ENCODE data around the gene TBC1D7. TPM values are rescaled to one million over a fixed set of nuclear protein-coding genes. Genes with fewer than 3 reads are reported as not detected.

TBC1D7 gene
- total RNA-seq, 1 experiment from 2014 or later: 13.7 TPM

- no peaks in the 10 kb centered on the region for H3K9me3 ChIP-seq (ENCODE audit: control insufficient read depth in 1 of 2, insufficient read depth in 1 of 2, low read depth in 1 of 2, low read length in 2 of 2)
- no peak overlapping the region for H3K4me2 ChIP-seq (ENCODE audit: low read length)
- no peak for TF ChIP-seq TCF7L2 (IDR thresholded peaks at IDR 0.05; ENCODE audit: borderline replicate concordance, extremely low read depth, insufficient read depth, insufficient read length)
- TF ChIP-seq RAD21 (IDR thresholded peaks at IDR 0.05; ENCODE audit: low read depth): no peak
- no peak for TF ChIP-seq FOSL1 (IDR thresholded peaks at IDR 0.05; ENCODE audit: low read depth)
- TF ChIP-seq ATF3 (IDR thresholded peaks at IDR 0.05): no peak
- TF ChIP-seq SP1 (IDR thresholded peaks at IDR 0.05; ENCODE audit: low read depth): no peak
- no peak for TF ChIP-seq EZH2phosphoT487 (IDR thresholded peaks at IDR 0.05; ENCODE audit: borderline replicate concordance)
- no peak for TF ChIP-seq ZFX (IDR thresholded peaks at IDR 0.05)
- TF ChIP-seq CBX3 (IDR thresholded peaks at IDR 0.05; ENCODE audit: low read depth): no peak
- TF ChIP-seq SRF (IDR thresholded peaks at IDR 0.05; ENCODE audit: low read depth): no peak
- BruUV-seq (replicated peaks): no TSS peak
- ATAC-seq (no peak), DNase-seq (ENCODE audit: low read depth, low spot score) (no peak)
- no peak overlapping the region for H3K4me3 ChIP-seq (replicated peaks in 1 of 2; ENCODE audit: low read depth in 1 of 2, low read length in 2 of 2)
- no peaks in the 10 kb centered on the region for H4K20me1 ChIP-seq (ENCODE audit: insufficient read depth)
- ChIA-PET POLR2A (no interaction called here), CTCF (no interaction called here), RAD21 (ENCODE audit: low non-redundant PET in 1 of 2, low total read pairs in 2 of 2, uncharacterized antibody in 2 of 2, unreplicated experiment in 2 of 2) (no interaction called here)
- intact Hi-C loops (cut with micrococcal nuclease): no loop called here
- H3K9ac ChIP-seq (ENCODE audit: low read length): no peak overlapping the region
- H3K4me1 ChIP-seq (ENCODE audit: control insufficient read depth in 1 of 2, insufficient read depth in 2 of 2, low read length in 2 of 2): peaks cover 0 to 9% of the 10 kb centered on the region in 2 experiments; a peak in 2 of 4 replicates
- no peak overlapping the region for H2AFZ ChIP-seq (ENCODE audit: low read depth, low read length, poor library complexity, severe bottlenecking)
- H3K79me2 ChIP-seq (ENCODE audit: insufficient read depth, low read length): no peaks in the 10 kb centered on the region
- H3K27ac ChIP-seq (ENCODE audit: low read depth, low read length): no peak overlapping the region
- peaks cover 0 to 11% of the 10 kb centered on the region in 2 experiments; a peak in 1 of 4 replicates for H3K36me3 ChIP-seq (ENCODE audit: control insufficient read depth in 1 of 2, insufficient read depth in 2 of 2, low read length in 2 of 2)
- no peaks in the 10 kb centered on the region for H3K27me3 ChIP-seq (ENCODE audit: insufficient read depth, low read length)
- no peaks in the 10 kb centered on the region for H3K9me2 ChIP-seq (ENCODE audit: insufficient read depth)
Observed at GRCh38 chr6:13302291-13302690, 26.0 kb downstream of the TBC1D7 start.

DNA sequence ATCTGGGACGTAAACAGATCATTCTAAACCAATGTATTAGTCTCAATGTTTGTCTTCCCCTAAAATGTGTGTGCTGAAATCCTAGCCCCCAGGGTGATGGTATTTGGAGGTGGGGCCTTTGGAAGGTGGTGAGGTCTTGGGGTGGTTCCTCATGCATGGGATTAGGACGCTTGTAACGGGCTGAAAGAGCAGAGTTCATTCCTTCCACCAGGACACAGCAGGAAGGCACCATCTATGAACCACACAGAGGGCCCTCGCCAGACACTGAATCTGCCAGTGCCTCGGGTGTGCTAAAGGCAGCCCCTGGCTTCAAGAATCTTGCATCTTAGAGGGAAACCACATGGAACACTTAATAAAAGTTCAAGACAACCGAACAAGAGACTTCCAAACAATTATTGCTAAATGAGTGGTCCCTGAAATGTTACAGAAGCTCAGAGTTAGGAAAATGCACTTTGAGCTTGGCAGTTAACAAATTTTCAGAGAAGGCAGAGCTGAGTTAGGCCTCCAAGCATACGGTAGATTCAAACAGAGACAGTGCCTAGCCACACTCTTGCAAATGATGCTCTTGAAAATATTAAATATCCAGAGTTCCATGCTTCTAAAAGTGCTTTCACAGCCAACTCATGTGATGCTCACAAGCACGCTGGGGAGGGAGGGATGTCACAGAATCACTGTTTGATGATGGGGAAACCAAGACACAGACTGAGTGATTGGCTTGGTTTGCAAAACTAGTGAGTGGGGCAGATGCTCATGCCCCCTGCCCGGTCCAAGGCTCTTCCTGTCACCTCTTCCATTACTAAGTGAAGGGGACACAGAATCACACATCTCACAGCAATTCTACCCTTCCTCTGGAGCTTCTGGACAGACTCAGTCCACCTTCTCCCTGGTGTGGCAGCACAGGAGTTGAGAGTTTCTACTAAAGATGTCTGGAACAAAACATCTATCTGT lies 27.4 kb downstream of the TBC1D7 start:
- Histone ChIP-seq H3K27me3 (ENCODE audit: insufficient read depth, low read length) (no peaks in the 10 kb centered on the region), H3K9me2 (ENCODE audit: insufficient read depth) (no peaks in the 10 kb centered on the region), H3K36me3 (ENCODE audit: control insufficient read depth in 1 of 2, insufficient read depth in 2 of 2, low read length in 2 of 2) (peaks cover 0 to 11% of the 10 kb centered on the region in 2 experiments; a peak in 1 of 4 replicates), H3K4me1 (ENCODE audit: control insufficient read depth in 1 of 2, insufficient read depth in 2 of 2, low read length in 2 of 2) (peaks cover 0 to 8% of the 10 kb centered on the region in 2 experiments; a peak in 2 of 4 replicates), H4K20me1 (ENCODE audit: insufficient read depth) (no peaks in the 10 kb centered on the region), H3K27ac (ENCODE audit: low read depth, low read length) (no peak overlapping the region), H3K4me2 (ENCODE audit: low read length) (no peak overlapping the region), H2AFZ (ENCODE audit: low read depth, low read length, poor library complexity, severe bottlenecking) (no peak overlapping the region), H3K4me3 (replicated peaks in 1 of 2; ENCODE audit: low read depth in 1 of 2, low read length in 2 of 2) (no peak overlapping the region), H3K9ac (ENCODE audit: low read length) (no peak overlapping the region), H3K79me2 (ENCODE audit: insufficient read depth, low read length) (no peaks in the 10 kb centered on the region), H3K9me3 (ENCODE audit: control insufficient read depth in 1 of 2, insufficient read depth in 1 of 2, low read depth in 1 of 2, low read length in 2 of 2) (no peaks in the 10 kb centered on the region)
- DNase-seq (ENCODE audit: low read depth, low spot score) (no peak), ATAC-seq (no peak)
- ChIA-PET POLR2A (no interaction called here), CTCF (no interaction called here), RAD21 (ENCODE audit: low non-redundant PET in 1 of 2, low total read pairs in 2 of 2, uncharacterized antibody in 2 of 2, unreplicated experiment in 2 of 2) (no interaction called here)
- TF ChIP-seq CTCF (IDR thresholded peaks at IDR 0.05 in 2 of 3, conservative IDR thresholded peaks at IDR 0.05 in 1 of 3; ENCODE audit: borderline replicate concordance in 1 of 3, insufficient read depth in 1 of 3, low read depth in 2 of 3, low read length in 2 of 3): 0 out of 6 replicates have a peak, but pooled peaks of 1 of the 3 experiments have one; percentile 4
- TF ChIP-seq REST (IDR thresholded peaks at IDR 0.05; ENCODE audit: low read depth): no peak
- intact Hi-C loops (cut with micrococcal nuclease): no loop called here
- no TSS peak for BruUV-seq (replicated peaks)

All from HCT116 (cell line).